ENCODE results near the gene MCC.

The MCC gene

GRCh38 chr5:113226116-113226736 lies 262.0 kb downstream of the MCC start:
- no peak overlapping the region for H3K27ac ChIP-seq

GRCh38 chr5:113225259-113225658 lies 263.0 kb downstream of the MCC start:
- no peak overlapping the region for H3K27ac ChIP-seq
- no peak for TF ChIP-seq ZFX (IDR thresholded peaks at IDR 0.05; ENCODE audit: borderline replicate concordance)

More at GRCh38 chr5:113226116-113226736, 262.0 kb downstream of the MCC start:
- no peak for TF ChIP-seq CTCF (IDR thresholded peaks at IDR 0.05)

GRCh38 chr5:113224605-113225065 lies 263.6 kb downstream of the MCC start:
- no peak overlapping the region for H3K27ac ChIP-seq
- no peak for TF ChIP-seq ZFX (IDR thresholded peaks at IDR 0.05; ENCODE audit: borderline replicate concordance)
- no peak for TF ChIP-seq CTCF (IDR thresholded peaks at IDR 0.05)

- H3K27ac ChIP-seq, result no peak overlapping the region
- TF ChIP-seq ZFX (IDR thresholded peaks at IDR 0.05; ENCODE audit: borderline replicate concordance) (no peak), CTCF (IDR thresholded peaks at IDR 0.05) (no peak)
Observed at GRCh38 chr5:113223831-113224604, 264.2 kb downstream of the MCC start.

GRCh38 chr5:113223315-113223714 lies 264.9 kb downstream of the MCC start:
- no peak overlapping the region for H3K27ac ChIP-seq
- no peak for TF ChIP-seq CTCF (IDR thresholded peaks at IDR 0.05)
- TF ChIP-seq ZFX (IDR thresholded peaks at IDR 0.05; ENCODE audit: borderline replicate concordance), result no peak

GRCh38 chr5:113221294-113222176 lies 266.7 kb downstream of the MCC start:
- TF ChIP-seq ZFX (IDR thresholded peaks at IDR 0.05; ENCODE audit: borderline replicate concordance) (no peak), CTCF (IDR thresholded peaks at IDR 0.05) (no peak)
- H3K27ac ChIP-seq, result no peak overlapping the region

GRCh38 chr5:113219695-113220094 lies 268.6 kb downstream of the MCC start:
- no peak overlapping the region for H3K27ac ChIP-seq
- TF ChIP-seq CTCF (IDR thresholded peaks at IDR 0.05) (no peak), ZFX (IDR thresholded peaks at IDR 0.05; ENCODE audit: borderline replicate concordance) (no peak)
